NAMALWA (cell line): ENCODE measurements around the gene FSHR.

ENCODE experiments used
- DNase-seq: peaks from one replicate; pipeline ENCODE4 v3.0.0-alpha.2; 2015; ENCODE audit warnings: low spot score

FSHR gene

GRCh38 chr2:49032126-49032525 is 122.2 kb downstream of the FSHR start:
- DNase-seq = no peak

- no peak for DNase-seq
Observed at GRCh38 chr2:49029406-49029805, 124.9 kb downstream of the FSHR start.

- DNase-seq = no peak
Observed at GRCh38 chr2:49028101-49028500, 126.2 kb downstream of the FSHR start.

- DNase-seq = no peak
Observed at GRCh38 chr2:49026706-49027105, 127.6 kb downstream of the FSHR start.

- no peak for DNase-seq
Observed at GRCh38 chr2:49021271-49021670, 133.0 kb downstream of the FSHR start.

DNA sequence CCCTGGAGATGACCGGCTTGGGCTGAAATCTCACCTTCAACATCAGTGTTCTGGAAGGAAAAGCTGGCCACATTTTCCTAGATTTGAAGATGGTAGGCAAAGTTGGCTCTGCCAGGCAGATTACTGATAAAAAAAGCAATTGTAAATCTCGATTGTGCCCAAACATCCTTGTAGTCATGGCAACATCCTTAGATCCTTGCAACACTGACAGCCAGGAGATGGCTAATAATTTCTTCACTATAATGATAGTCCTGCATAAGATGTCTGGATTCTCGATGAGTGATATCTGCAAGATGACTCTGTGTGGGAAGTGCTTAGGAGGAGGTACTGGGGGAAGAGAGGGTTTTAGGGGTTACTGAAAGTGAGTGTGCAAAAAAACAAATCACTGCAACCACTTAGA is 149.1 kb downstream of the FSHR start:
- no peak for DNase-seq

DNA sequence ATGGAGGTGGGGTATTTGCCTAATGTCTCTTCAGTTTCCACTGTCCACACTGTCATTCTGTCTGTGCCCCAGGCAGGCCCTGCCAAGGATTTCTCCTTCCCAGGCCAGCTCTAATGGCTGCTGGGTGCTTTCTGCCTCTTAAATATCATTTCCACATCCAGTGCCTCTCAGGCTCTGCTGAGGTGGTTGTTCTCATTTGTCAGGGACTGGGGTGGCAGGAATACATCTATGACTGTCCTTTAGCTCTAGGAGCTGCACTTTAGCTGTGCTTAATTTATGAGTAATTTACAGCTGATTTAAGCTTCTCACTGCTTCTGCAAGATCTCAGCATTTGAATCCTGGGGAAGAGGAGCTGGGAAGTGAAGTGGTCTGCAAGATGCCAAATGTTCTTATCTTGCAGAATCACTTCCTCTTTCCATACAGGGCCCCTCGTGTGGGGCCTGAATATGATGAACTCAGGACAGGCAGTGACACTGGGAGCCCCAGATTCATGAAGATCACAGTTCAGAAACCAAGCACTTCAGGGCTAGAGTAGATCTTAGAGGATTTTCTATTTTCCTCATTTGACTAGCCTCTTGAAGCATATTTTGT is 150.2 kb downstream of the FSHR start:
- DNase-seq = peak; percentile 7

DNA sequence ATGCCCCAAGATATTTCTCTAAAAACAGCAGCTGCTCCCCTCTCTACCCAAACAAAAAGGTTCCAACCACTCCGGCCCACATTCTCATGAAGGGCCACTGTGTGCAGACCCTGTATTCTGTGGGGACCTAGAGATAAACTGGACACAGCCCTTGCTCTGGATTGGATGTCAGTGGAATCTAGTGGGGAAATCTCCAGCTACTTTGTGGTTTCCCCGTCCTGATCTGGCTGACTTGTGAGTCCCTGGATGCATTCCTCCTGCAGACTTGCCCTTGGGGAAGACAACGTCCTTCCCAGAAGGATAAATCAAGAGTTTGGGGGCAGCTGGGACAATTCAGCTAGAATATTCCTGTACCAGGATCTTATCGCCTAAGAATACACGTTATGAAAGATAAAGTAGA is 151.1 kb downstream of the FSHR start:
- DNase-seq = no peak

DNA sequence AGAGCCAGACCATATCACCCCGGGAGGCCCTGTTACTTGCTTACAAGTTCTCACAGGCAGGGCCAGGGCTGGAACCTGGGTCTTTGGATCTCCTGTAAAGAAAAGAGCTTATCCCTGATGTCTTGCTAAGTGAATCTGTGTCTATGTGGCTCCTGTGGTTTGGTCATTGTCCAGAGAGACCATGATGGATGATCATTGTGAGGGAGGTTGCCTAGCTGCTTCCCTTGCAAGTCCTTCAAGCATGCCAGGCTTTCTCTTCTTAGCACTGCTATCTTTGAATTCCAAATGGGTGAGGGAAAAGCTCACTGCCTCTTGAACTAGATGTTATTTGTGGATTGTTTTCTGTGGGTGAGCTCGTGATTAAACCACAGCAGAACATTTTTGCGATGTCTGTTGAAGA is 151.6 kb downstream of the FSHR start:
- no peak for DNase-seq

- DNase-seq = no peak
Observed at GRCh38 chr2:49000695-49001094, 153.6 kb downstream of the FSHR start.

DNA sequence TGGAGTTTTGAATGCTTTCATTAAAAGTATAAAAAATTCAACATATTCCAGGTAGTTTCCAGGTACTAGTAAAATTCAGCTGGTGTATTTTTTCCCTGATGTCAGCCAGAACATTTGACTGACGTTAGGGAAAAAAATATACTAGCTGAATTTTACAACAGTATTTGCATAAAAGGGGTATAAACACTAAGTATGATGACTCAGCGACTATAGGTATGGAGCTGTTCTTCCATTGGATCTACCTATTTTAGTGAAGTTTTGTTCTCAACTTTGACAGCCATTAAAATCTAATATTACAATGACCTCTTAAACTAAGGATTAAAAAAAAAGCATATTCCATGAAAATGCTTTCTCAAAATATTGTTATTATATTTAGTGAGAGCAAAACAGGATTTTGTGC is 155.9 kb downstream of the FSHR start:
- DNase-seq = no peak

DNA sequence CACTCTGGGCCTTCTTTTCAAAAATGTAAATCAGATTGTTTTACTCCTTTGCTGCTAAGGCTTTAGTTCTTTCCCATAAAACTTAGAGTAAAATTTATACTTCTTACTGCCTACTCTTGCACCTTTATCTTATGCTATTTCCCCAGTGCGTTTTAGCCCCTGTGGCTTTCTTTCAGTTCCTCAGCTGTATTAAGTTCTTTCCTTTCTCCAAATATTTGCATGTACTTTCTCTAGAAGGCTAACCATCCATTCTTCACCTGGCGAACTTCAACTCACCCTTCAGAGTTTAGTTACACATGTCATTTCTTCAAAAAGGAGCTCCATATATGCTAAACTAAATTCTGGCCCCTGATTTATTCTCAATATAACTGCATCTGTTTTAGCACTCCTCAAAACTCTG is 160.7 kb downstream of the FSHR start:
- DNase-seq = no peak

GRCh38 chr2:48991415-48992131 is 162.7 kb downstream of the FSHR start:
- DNase-seq = no peak

DNA sequence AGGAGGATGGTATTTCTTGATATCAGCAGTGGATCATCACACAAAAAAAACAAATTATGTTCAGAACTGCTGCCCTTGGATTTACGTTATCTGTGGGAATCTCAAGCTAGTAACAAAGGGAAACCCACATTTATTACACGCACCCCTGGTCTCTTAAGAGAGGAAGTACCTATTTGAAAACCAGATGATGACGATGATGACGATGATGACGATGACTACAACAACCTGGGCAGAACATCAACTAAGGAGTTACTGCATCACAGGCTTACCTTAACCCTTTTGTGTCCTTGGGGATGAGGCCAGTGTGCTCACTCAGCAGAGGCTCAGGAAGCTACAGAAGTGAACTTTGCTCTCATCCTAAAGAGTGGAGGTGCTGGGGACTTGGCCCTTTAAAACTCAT is 169.4 kb downstream of the FSHR start:
- DNase-seq = no peak

- DNase-seq = no peak
Observed at GRCh38 chr2:48983551-48983950, 170.8 kb downstream of the FSHR start.

- DNase-seq = no peak
Observed at GRCh38 chr2:48982887-48983435, 171.4 kb downstream of the FSHR start.

DNA sequence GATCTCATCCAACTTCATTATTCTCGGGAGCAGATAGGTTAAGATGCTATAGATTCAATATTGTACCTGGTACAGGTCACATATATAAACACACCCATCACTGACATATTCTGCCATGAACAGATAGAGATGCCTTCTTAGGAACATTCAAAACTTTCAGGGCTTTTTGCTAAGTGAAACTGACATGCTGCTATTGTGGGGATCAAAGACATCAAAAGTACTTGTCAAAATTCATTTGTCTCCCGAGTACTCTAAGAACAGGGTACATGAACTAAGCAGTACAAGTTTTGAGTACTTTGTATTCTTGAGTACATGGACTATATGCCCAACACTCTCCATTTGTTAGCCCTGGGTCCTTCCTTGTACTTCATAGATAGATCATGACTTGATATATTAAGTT is 173.5 kb downstream of the FSHR start:
- no peak for DNase-seq

- no peak for DNase-seq
Observed at GRCh38 chr2:48979691-48980090, 174.6 kb downstream of the FSHR start.

- no peak for DNase-seq
Observed at GRCh38 chr2:48978131-48978530, 176.2 kb downstream of the FSHR start.

DNA sequence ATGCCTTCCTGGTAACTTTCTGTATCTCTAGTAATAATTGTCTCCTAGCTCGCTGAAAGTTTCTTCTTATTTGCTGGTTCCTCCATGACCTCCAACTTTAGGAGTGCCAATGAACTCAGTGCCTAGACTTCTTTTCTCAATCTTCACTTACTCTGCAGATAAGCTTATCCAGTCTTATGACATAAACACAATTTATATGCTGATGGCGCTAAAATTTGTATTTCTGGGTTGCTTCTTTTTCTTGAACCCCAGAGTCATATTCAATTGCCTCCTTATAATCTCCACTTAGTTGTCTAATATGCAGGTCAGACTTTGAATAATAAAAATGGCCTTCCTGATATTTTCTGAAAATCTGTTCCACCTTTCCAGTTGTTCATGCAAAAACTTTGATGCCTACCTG is 182.5 kb downstream of the FSHR start:
- no peak for DNase-seq

GRCh38 chr2:48968011-48968410 is 186.3 kb downstream of the FSHR start:
- no peak for DNase-seq

DNA sequence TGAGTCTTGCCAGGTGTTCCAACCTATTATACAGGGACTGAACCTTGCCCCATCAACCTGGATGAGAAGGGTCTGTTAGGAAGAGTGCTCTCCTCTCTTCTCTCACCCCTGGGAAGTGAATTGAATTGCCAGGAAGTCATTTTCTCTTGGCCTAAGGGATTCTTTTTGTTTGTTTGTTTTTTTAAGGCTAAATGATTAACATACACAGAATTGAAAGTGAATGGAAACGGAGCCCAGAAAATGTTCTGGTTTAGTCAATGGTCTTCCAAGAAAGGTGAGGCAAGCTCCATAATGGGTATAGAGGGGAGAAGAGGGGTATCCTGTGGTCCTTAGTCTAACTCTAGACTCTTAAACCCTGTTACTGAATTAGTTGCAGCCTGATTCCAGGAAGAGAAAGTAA is 189.1 kb downstream of the FSHR start:
- no peak for DNase-seq

GRCh38 chr2:48961009-48961408 is 193.3 kb downstream of the FSHR start:
- no peak for DNase-seq

DNA sequence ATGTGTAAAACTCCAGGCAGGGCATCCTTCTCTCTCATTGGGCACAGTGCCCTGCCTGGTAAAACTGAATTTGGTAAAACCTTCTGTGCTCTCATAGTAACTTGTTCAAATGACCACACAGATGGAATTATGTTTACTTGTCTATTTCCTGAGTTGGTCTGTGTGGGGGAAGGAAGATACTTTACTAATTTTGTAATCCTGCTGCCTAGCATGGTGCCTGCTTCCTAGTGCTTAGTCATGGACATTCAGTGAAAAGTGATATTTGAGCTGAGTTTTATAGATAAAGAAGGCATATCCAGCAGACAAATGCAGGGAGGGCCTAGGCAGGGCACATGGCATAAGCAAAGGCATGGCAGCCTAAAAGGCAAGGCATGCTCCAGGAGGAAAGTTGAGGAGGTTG is 199.4 kb downstream of the FSHR start:
- DNase-seq = no peak
